H1 (cell line): ENCODE results near the gene MAPK4.

ENCODE experiments used
- ASH2L ChIP-seq: fragments of 200-600, 300-600 bp; sonication (generic); IDR thresholded peaks from one replicate; pipeline ENCODE4 v1.7.1; 2017; ENCODE audit warnings: low read length
- BCL11A ChIP-seq, 2 experiments: IDR thresholded peaks; one replicate each; pipeline ENCODE4 v1.6.1; 2011; ENCODE audit warnings: low read depth in 2 of 2, low read length in 2 of 2, mild to moderate bottlenecking in 2 of 2
- EP300 ChIP-seq, 2 experiments: IDR thresholded peaks; 1 replicate in 1 of 2; 2 replicates in 1 of 2; pipeline ENCODE4 v1.6.1; 2011 to 2012; ENCODE audit warnings: low read depth in 2 of 2, low read length in 2 of 2, mild to moderate bottlenecking in 2 of 2, borderline replicate concordance in 1 of 2, inconsistent platforms in 1 of 2, moderate library complexity in 1 of 2
- JUND ChIP-seq: IDR thresholded peaks from 2 replicates; pipeline ENCODE4 v1.6.1; 2011; ENCODE audit warnings: mild to moderate bottlenecking, improper control_type of control experiment, low read length
- MAFK ChIP-seq: IDR thresholded peaks from 2 replicates; pipeline ENCODE4 v1.6.1; 2012; ENCODE audit warnings: low read depth, mild to moderate bottlenecking, improper control_type of control experiment, low read length
- NRF1 ChIP-seq: IDR thresholded peaks from 2 replicates; pipeline ENCODE4 v1.6.1; 2011; ENCODE audit warnings: mild to moderate bottlenecking, low read depth, low read length, improper control_type of control experiment
- POLR2A ChIP-seq, 2 experiments: IDR thresholded peaks; 1 replicate in 1 of 2; 2 replicates in 1 of 2; pipeline ENCODE4 v1.6.1; 2011; ENCODE audit warnings: low read depth in 2 of 2, low read length in 2 of 2, mild to moderate bottlenecking in 2 of 2; ENCODE audit errors: control extremely low read depth in 1 of 2
- POLR2AphosphoS5 ChIP-seq: IDR thresholded peaks from 2 replicates; pipeline ENCODE4 v1.6.1; 2011; ENCODE audit warnings: low read depth, low read length
- RAD21 ChIP-seq, 2 experiments: IDR thresholded peaks in 1 of 2; conservative IDR thresholded peaks in 1 of 2; 2 replicates each; pipeline ENCODE4 v1.6.1; 2011; ENCODE audit warnings: low read depth in 2 of 2, low read length in 2 of 2, improper control_type of control experiment in 1 of 2, inconsistent platforms in 1 of 2, mild to moderate bottlenecking in 1 of 2, moderate library complexity in 1 of 2
- SP1 ChIP-seq: IDR thresholded peaks from 2 replicates; pipeline ENCODE4 v1.6.1; 2011; ENCODE audit warnings: low read depth, low read length
- SRF ChIP-seq: IDR thresholded peaks from 2 replicates; pipeline ENCODE4 v1.6.1; 2011; ENCODE audit warnings: mild to moderate bottlenecking, low read depth, low read length, moderate library complexity
- TF ChIP-seq, protein P1 (sequence below), 3 experiments: IDR thresholded peaks; 1 replicate in 2 of 3; 2 replicates in 1 of 3; pipeline versions ENCODE4 v1.5.1 to v1.6.1; 2011; ENCODE audit warnings: low read length in 3 of 3, mild to moderate bottlenecking in 3 of 3, inconsistent platforms in 2 of 3, low read depth in 1 of 3, moderate library complexity in 1 of 3; ENCODE audit not compliant: insufficient read depth in 1 of 3; ENCODE audit errors: control extremely low read depth in 1 of 3
- TF ChIP-seq, protein P2 (sequence below): IDR thresholded peaks from 2 replicates; pipeline ENCODE4 v1.6.1; 2012; ENCODE audit warnings: inconsistent platforms
- TF ChIP-seq, protein P3 (sequence below): fragments of 300-600 bp; sonication (generic); IDR thresholded peaks from 2 replicates; pipeline ENCODE4 v1.7.1; 2012; ENCODE audit warnings: low read length, moderate library complexity, mild to moderate bottlenecking, inconsistent platforms; ENCODE audit not compliant: insufficient replicate concordance

GRCh38 chr18:50623694-50624352 is 63.9 kb downstream of the MAPK4 start:
- TF ChIP-seq, protein P1, sequence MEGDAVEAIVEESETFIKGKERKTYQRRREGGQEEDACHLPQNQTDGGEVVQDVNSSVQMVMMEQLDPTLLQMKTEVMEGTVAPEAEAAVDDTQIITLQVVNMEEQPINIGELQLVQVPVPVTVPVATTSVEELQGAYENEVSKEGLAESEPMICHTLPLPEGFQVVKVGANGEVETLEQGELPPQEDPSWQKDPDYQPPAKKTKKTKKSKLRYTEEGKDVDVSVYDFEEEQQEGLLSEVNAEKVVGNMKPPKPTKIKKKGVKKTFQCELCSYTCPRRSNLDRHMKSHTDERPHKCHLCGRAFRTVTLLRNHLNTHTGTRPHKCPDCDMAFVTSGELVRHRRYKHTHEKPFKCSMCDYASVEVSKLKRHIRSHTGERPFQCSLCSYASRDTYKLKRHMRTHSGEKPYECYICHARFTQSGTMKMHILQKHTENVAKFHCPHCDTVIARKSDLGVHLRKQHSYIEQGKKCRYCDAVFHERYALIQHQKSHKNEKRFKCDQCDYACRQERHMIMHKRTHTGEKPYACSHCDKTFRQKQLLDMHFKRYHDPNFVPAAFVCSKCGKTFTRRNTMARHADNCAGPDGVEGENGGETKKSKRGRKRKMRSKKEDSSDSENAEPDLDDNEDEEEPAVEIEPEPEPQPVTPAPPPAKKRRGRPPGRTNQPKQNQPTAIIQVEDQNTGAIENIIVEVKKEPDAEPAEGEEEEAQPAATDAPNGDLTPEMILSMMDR (IDR thresholded peaks at IDR 0.05; ENCODE audit: control extremely low read depth in 1 of 3, insufficient read depth in 1 of 3, low read depth in 1 of 3, low read length in 3 of 3) = no peak
- TF ChIP-seq POLR2A (IDR thresholded peaks at IDR 0.05; ENCODE audit: control extremely low read depth in 1 of 2, low read depth in 2 of 2, low read length in 2 of 2) (no peak), JUND (no peak), SRF (no peak), SP1 (no peak), NRF1 (no peak), BCL11A (IDR thresholded peaks at IDR 0.05; ENCODE audit: low read depth in 2 of 2, low read length in 2 of 2) (no peak), EP300 (IDR thresholded peaks at IDR 0.05; ENCODE audit: borderline replicate concordance in 1 of 2, low read depth in 2 of 2, low read length in 2 of 2) (no peak), POLR2AphosphoS5 (no peak), ASH2L (no peak), MAFK (no peak), RAD21 (IDR thresholded peaks at IDR 0.05 in 1 of 2, conservative IDR thresholded peaks at IDR 0.05 in 1 of 2; ENCODE audit: low read depth in 2 of 2, low read length in 2 of 2) (no peak)
- TF ChIP-seq, protein P2, sequence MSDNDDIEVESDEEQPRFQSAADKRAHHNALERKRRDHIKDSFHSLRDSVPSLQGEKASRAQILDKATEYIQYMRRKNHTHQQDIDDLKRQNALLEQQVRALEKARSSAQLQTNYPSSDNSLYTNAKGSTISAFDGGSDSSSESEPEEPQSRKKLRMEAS = no peak
- TF ChIP-seq, protein P3, sequence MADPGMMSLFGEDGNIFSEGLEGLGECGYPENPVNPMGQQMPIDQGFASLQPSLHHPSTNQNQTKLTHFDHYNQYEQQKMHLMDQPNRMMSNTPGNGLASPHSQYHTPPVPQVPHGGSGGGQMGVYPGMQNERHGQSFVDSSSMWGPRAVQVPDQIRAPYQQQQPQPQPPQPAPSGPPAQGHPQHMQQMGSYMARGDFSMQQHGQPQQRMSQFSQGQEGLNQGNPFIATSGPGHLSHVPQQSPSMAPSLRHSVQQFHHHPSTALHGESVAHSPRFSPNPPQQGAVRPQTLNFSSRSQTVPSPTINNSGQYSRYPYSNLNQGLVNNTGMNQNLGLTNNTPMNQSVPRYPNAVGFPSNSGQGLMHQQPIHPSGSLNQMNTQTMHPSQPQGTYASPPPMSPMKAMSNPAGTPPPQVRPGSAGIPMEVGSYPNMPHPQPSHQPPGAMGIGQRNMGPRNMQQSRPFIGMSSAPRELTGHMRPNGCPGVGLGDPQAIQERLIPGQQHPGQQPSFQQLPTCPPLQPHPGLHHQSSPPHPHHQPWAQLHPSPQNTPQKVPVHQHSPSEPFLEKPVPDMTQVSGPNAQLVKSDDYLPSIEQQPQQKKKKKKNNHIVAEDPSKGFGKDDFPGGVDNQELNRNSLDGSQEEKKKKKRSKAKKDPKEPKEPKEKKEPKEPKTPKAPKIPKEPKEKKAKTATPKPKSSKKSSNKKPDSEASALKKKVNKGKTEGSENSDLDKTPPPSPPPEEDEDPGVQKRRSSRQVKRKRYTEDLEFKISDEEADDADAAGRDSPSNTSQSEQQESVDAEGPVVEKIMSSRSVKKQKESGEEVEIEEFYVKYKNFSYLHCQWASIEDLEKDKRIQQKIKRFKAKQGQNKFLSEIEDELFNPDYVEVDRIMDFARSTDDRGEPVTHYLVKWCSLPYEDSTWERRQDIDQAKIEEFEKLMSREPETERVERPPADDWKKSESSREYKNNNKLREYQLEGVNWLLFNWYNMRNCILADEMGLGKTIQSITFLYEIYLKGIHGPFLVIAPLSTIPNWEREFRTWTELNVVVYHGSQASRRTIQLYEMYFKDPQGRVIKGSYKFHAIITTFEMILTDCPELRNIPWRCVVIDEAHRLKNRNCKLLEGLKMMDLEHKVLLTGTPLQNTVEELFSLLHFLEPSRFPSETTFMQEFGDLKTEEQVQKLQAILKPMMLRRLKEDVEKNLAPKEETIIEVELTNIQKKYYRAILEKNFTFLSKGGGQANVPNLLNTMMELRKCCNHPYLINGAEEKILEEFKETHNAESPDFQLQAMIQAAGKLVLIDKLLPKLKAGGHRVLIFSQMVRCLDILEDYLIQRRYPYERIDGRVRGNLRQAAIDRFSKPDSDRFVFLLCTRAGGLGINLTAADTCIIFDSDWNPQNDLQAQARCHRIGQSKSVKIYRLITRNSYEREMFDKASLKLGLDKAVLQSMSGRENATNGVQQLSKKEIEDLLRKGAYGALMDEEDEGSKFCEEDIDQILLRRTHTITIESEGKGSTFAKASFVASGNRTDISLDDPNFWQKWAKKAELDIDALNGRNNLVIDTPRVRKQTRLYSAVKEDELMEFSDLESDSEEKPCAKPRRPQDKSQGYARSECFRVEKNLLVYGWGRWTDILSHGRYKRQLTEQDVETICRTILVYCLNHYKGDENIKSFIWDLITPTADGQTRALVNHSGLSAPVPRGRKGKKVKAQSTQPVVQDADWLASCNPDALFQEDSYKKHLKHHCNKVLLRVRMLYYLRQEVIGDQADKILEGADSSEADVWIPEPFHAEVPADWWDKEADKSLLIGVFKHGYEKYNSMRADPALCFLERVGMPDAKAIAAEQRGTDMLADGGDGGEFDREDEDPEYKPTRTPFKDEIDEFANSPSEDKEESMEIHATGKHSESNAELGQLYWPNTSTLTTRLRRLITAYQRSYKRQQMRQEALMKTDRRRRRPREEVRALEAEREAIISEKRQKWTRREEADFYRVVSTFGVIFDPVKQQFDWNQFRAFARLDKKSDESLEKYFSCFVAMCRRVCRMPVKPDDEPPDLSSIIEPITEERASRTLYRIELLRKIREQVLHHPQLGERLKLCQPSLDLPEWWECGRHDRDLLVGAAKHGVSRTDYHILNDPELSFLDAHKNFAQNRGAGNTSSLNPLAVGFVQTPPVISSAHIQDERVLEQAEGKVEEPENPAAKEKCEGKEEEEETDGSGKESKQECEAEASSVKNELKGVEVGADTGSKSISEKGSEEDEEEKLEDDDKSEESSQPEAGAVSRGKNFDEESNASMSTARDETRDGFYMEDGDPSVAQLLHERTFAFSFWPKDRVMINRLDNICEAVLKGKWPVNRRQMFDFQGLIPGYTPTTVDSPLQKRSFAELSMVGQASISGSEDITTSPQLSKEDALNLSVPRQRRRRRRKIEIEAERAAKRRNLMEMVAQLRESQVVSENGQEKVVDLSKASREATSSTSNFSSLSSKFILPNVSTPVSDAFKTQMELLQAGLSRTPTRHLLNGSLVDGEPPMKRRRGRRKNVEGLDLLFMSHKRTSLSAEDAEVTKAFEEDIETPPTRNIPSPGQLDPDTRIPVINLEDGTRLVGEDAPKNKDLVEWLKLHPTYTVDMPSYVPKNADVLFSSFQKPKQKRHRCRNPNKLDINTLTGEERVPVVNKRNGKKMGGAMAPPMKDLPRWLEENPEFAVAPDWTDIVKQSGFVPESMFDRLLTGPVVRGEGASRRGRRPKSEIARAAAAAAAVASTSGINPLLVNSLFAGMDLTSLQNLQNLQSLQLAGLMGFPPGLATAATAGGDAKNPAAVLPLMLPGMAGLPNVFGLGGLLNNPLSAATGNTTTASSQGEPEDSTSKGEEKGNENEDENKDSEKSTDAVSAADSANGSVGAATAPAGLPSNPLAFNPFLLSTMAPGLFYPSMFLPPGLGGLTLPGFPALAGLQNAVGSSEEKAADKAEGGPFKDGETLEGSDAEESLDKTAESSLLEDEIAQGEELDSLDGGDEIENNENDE = no peak
